ENCODE measurements around the gene MYOM1.

- no peak for TF ChIP-seq POLR2A (IDR thresholded peaks at IDR 0.05)
- no peak for TF ChIP-seq POLR2AphosphoS5 (IDR thresholded peaks at IDR 0.05; ENCODE audit: insufficient read depth in 1 of 2, low read depth in 1 of 2)
These were observed 41.2 kb upstream of the MYOM1 start for GRCh38 chr18:3260995-3261372.
